GM10266 (cell line): ENCODE results near the gene CTNNBL1.
A peak's percentile ranks its signal among the peaks of the same experiment; 100 is the strongest.
"Not testable (repeated sequence)": the region's sequence is repeated elsewhere in the genome, so short reads cannot be mapped to it uniquely, and the experiment has no call there.

ENCODE experiments used
- DNase-seq: peaks from one replicate; pipeline ENCODE4 v3.0.0; 2012; ENCODE audit errors: extremely low spot score
- CTCF ChIP-seq: IDR thresholded peaks from 2 replicates; pipeline ENCODE4 v1.5.1; 2012; ENCODE audit warnings: mild to moderate bottlenecking, low read depth; ENCODE audit not compliant: control insufficient read depth, insufficient read depth; ENCODE audit errors: missing control alignments

Gene CTNNBL1

GRCh38 chr20:37692459-37693166, 1.2 kb upstream of the CTNNBL1 start:
- DNase-seq, result no peak
- TF ChIP-seq CTCF, result no peak

- no peak for DNase-seq
- TF ChIP-seq CTCF, result no peak
Measured at GRCh38 chr20:37693242-37693634, 592 bp upstream of the CTNNBL1 start.

- no peak for DNase-seq
- no peak for TF ChIP-seq CTCF
Measured at GRCh38 chr20:37695684-37696342, 2.0 kb downstream of the CTNNBL1 start.

GRCh38 chr20:37697314-37697713, 3.5 kb downstream of the CTNNBL1 start:
- no peak for TF ChIP-seq CTCF
- DNase-seq, result peak; percentile 48

GRCh38 chr20:37699202-37699601, 5.4 kb downstream of the CTNNBL1 start:
- TF ChIP-seq CTCF, result no peak

GRCh38 chr20:37700301-37700700, 6.5 kb downstream of the CTNNBL1 start:
- DNase-seq, result no peak
- TF ChIP-seq CTCF, result no peak

More at GRCh38 chr20:37699202-37699601, 5.4 kb downstream of the CTNNBL1 start:
- no peak for DNase-seq

- not testable (repeated sequence) for DNase-seq
Measured at GRCh38 chr20:37701676-37702075, 7.8 kb downstream of the CTNNBL1 start.
